Central memory CD4-positive, alpha-beta T cell (primary cell): Measurements from ENCODE around the gene S100A7A.

ENCODE experiments used
- DNase-seq: peaks from one replicate; pipeline ENCODE4 v3.0.0; 2022
- total RNA-seq, 3 experiments: gene quantifications; one replicate each; lab custom pipeline; 2026; lab: John Stamatoyannopoulos, UW

S100A7A gene
- total RNA-seq, result 0 reads per million in 3 experiments

- DNase-seq, result no peak
These were observed at the start of gene S100A7A for GRCh38 chr1:153415850-153416570. Gene S100A7A, plus strand, starts transcription at chr1:153416520. Its CDS starts 1,563 bp downstream, at chr1:153418083.

- DNase-seq, result no peak
These were observed 49.2 kb upstream of the S100A7A start for GRCh38 chr1:153367090-153367489.

- no peak for DNase-seq
These were observed 47.8 kb upstream of the S100A7A start for GRCh38 chr1:153368495-153368894.

- DNase-seq, result no peak
These were observed 46.2 kb upstream of the S100A7A start for GRCh38 chr1:153370146-153370545.

- no peak for DNase-seq
These were observed 45.1 kb upstream of the S100A7A start for GRCh38 chr1:153371231-153371630.

GRCh38 chr1:153372571-153372970 is 43.7 kb upstream of the S100A7A start:
- no peak for DNase-seq

- no peak for DNase-seq
These were observed 42.2 kb upstream of the S100A7A start for GRCh38 chr1:153374071-153374470.

GRCh38 chr1:153375511-153375910 is 40.8 kb upstream of the S100A7A start, which contains the start of gene S100A12:
Gene S100A12, minus strand, starts transcription at chr1:153375621. Its CDS starts 1,029 bp downstream, at chr1:153374592.
- DNase-seq, result no peak

GRCh38 chr1:153379591-153379990 is 36.7 kb upstream of the S100A7A start:
- DNase-seq, result no peak

- DNase-seq, result no peak
These were observed 35.6 kb upstream of the S100A7A start for GRCh38 chr1:153380711-153381110.

- DNase-seq, result no peak
These were observed 31.3 kb upstream of the S100A7A start for GRCh38 chr1:153384958-153385580.

- DNase-seq, result no peak
These were observed 29.8 kb upstream of the S100A7A start for GRCh38 chr1:153386500-153386901.

GRCh38 chr1:153387001-153387400 is 29.3 kb upstream of the S100A7A start:
- no peak for DNase-seq

- DNase-seq, result no peak
These were observed 28.5 kb upstream of the S100A7A start for GRCh38 chr1:153387785-153388184.

GRCh38 chr1:153389401-153389800 is 26.9 kb upstream of the S100A7A start:
- DNase-seq, result no peak

- DNase-seq, result no peak
These were observed 26.1 kb upstream of the S100A7A start for GRCh38 chr1:153389973-153390879.

GRCh38 chr1:153390938-153391710 is 25.2 kb upstream of the S100A7A start, which contains the start of gene S100A8:
Gene S100A8, minus strand, starts transcription at chr1:153391073. Its CDS starts 538 bp downstream, at chr1:153390535.
- no peak for DNase-seq

GRCh38 chr1:153392258-153392657 is 24.1 kb upstream of the S100A7A start:
- DNase-seq, result no peak

- no peak for DNase-seq
These were observed 23.5 kb upstream of the S100A7A start for GRCh38 chr1:153392822-153393221.

- no peak for DNase-seq
These were observed 22.4 kb upstream of the S100A7A start for GRCh38 chr1:153393926-153394325.

- no peak for DNase-seq
These were observed 21.9 kb upstream of the S100A7A start for GRCh38 chr1:153394391-153394790.

GRCh38 chr1:153395136-153395685 is 21.1 kb upstream of the S100A7A start:
- no peak for DNase-seq
